ENCODE measurements around the gene STAB2.

DNA sequence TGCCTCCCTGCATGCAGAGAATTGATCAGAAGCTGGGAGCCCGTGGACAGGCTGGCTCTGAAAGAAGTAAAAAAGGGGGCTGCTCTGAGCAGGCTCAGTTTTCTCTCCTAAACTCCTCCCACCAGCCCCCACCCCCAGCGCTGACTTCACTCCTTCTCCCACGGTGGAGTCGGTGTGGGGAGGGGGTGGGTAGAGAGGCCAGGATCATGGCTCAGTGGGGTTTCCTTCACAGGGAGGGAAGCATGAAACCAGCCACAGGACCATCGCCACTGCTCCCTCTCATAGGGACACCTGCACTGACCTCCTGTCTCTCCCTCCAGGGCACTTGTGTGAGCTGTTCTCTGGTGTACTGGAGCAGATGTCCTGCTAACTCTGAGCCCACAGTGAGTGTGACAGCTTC, 78.9 kb downstream of the STAB2 start:
- TF ChIP-seq HDAC2 (IDR thresholded peaks at IDR 0.05; ENCODE audit: borderline replicate concordance in 1 of 2, low read depth in 2 of 2, low read length in 2 of 2) (no peak), POLR2A (IDR thresholded peaks at IDR 0.05; ENCODE audit: control extremely low read depth in 1 of 2, low read depth in 2 of 2, low read length in 2 of 2) (no peak), CEBPB (IDR thresholded peaks at IDR 0.05; ENCODE audit: low read depth, low read length) (no peak), TAF1 (IDR thresholded peaks at IDR 0.05; ENCODE audit: low read depth, low read length) (no peak)
- TF ChIP-seq, protein P1, sequence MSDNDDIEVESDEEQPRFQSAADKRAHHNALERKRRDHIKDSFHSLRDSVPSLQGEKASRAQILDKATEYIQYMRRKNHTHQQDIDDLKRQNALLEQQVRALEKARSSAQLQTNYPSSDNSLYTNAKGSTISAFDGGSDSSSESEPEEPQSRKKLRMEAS (IDR thresholded peaks at IDR 0.05) = no peak
